H9 (cell line): ENCODE results near the gene WDFY3. TPM values are rescaled to one million over a fixed set of nuclear protein-coding genes. Genes with fewer than 3 reads are reported as not detected.

ENCODE experiments used
- DNase-seq: peaks from one replicate; pipeline ENCODE4 v3.0.0-alpha.2; 2017
- H2AFZ ChIP-seq: one replicate; pipeline ENCODE4 v1.6.1; 2013; ENCODE audit warnings: mild to moderate bottlenecking, low read length, control low read depth, moderate library complexity
- H2AK5ac ChIP-seq: 2 replicates; pipeline ENCODE4 v1.6.1; 2013; ENCODE audit warnings: low read length, control low read depth, mixed read lengths; ENCODE audit not compliant: insufficient read length
- H2BK120ac ChIP-seq: one replicate; pipeline ENCODE4 v1.6.1; 2013; ENCODE audit warnings: low read depth, mild to moderate bottlenecking, low read length, control low read depth, inconsistent platforms; ENCODE audit not compliant: poor library complexity, severe bottlenecking
- H2BK12ac ChIP-seq: 2 replicates; pipeline ENCODE4 v1.6.1; 2013; ENCODE audit warnings: low read length, control low read depth, mixed read lengths, low read depth; ENCODE audit not compliant: insufficient read length
- H2BK15ac ChIP-seq: 2 replicates; pipeline ENCODE4 v1.6.1; 2013; ENCODE audit warnings: low read depth, low read length, control low read depth
- H2BK20ac ChIP-seq: one replicate; pipeline ENCODE4 v1.6.1; 2013; ENCODE audit warnings: low read depth, mild to moderate bottlenecking, low read length, control low read depth, inconsistent platforms; ENCODE audit not compliant: poor library complexity, severe bottlenecking
- H2BK5ac ChIP-seq: 2 replicates; pipeline ENCODE4 v1.6.1; 2013; ENCODE audit warnings: low read length, control low read depth, mixed read lengths; ENCODE audit not compliant: insufficient read length
- H3K14ac ChIP-seq: 2 replicates; pipeline ENCODE4 v1.6.1; 2013; ENCODE audit warnings: low read length, control low read depth; ENCODE audit not compliant: insufficient read depth
- H3K18ac ChIP-seq: 2 replicates; pipeline ENCODE4 v1.6.1; 2013; ENCODE audit warnings: low read depth, mild to moderate bottlenecking, mixed read lengths, low read length, control low read depth; ENCODE audit not compliant: insufficient read length
- H3K23ac ChIP-seq: 2 replicates; pipeline ENCODE4 v1.6.1; 2013; ENCODE audit warnings: low read length, control low read depth, mixed read lengths, low read depth; ENCODE audit not compliant: insufficient read length
- H3K23me2 ChIP-seq: 2 replicates; pipeline ENCODE4 v1.6.1; 2013; ENCODE audit warnings: low read depth, mild to moderate bottlenecking, mixed read lengths, low read length, control low read depth; ENCODE audit not compliant: insufficient read length, poor library complexity, severe bottlenecking
- H3K27ac ChIP-seq: 2 replicates; pipeline ENCODE4 v1.5.1; 2013; ENCODE audit warnings: low read length, control low read depth, mixed read lengths, low read depth; ENCODE audit not compliant: insufficient read length
- H3K27me3 ChIP-seq: 2 replicates; pipeline ENCODE4 v1.6.1; 2013; ENCODE audit warnings: low read length, control low read depth, inconsistent platforms; ENCODE audit not compliant: insufficient read depth
- H3K4ac ChIP-seq: 2 replicates; pipeline ENCODE4 v1.6.1; 2013; ENCODE audit warnings: low read depth, mild to moderate bottlenecking, control low read depth, inconsistent platforms, low read length, moderate library complexity
- H3K4me1 ChIP-seq: 2 replicates; pipeline ENCODE4 v1.6.1; 2013; ENCODE audit warnings: low read length, control low read depth, inconsistent platforms; ENCODE audit not compliant: insufficient read depth
- H3K4me2 ChIP-seq: 2 replicates; pipeline ENCODE4 v1.6.1; 2013; ENCODE audit warnings: low read length, control low read depth, mixed read lengths; ENCODE audit not compliant: insufficient read length, insufficient read depth
- H3K56ac ChIP-seq: 2 replicates; pipeline ENCODE4 v1.6.1; 2013; ENCODE audit warnings: low read depth, mild to moderate bottlenecking, mixed read lengths, low read length, control low read depth; ENCODE audit not compliant: insufficient read length
- H3K79me1 ChIP-seq: 2 replicates; pipeline ENCODE4 v1.6.1; 2013; ENCODE audit warnings: low read depth, mild to moderate bottlenecking, moderate library complexity, low read length, control low read depth, inconsistent platforms; ENCODE audit not compliant: insufficient read depth, poor library complexity, severe bottlenecking
- H3K79me2 ChIP-seq: 2 replicates; pipeline ENCODE4 v1.6.1; 2013; ENCODE audit warnings: low read length, control low read depth, inconsistent platforms; ENCODE audit not compliant: insufficient read depth
- H3K9ac ChIP-seq: 2 replicates; pipeline ENCODE4 v1.6.1; 2013; ENCODE audit warnings: low read length, control low read depth, mixed read lengths; ENCODE audit not compliant: insufficient read length; ENCODE audit errors: extremely low read depth
- H3K9me3 ChIP-seq: one replicate; pipeline ENCODE4 v1.6.1; 2013; ENCODE audit warnings: low read depth, low read length, inconsistent platforms; ENCODE audit not compliant: control insufficient read depth
- H3T11ph ChIP-seq: one replicate; pipeline ENCODE4 v1.6.1; 2013; ENCODE audit warnings: mild to moderate bottlenecking, low read length, control low read depth, inconsistent platforms
- H4K20me1 ChIP-seq: one replicate; pipeline ENCODE4 v1.6.1; 2013; ENCODE audit not compliant: control insufficient read depth, insufficient read length, insufficient read depth
- H4K5ac ChIP-seq: 2 replicates; pipeline ENCODE4 v1.6.1; 2013; ENCODE audit warnings: low read depth, mild to moderate bottlenecking, mixed read lengths, low read length, control low read depth; ENCODE audit not compliant: insufficient read length
- H4K8ac ChIP-seq: replicated peaks from 2 replicates; pipeline ENCODE4 v1.6.1; 2013; ENCODE audit warnings: low read length, control low read depth, mixed read lengths, low read depth; ENCODE audit not compliant: insufficient read length
- H4K91ac ChIP-seq: 2 replicates; pipeline ENCODE4 v1.6.1; 2013; ENCODE audit warnings: low read depth, mild to moderate bottlenecking, moderate library complexity, mixed read lengths, low read length, control low read depth; ENCODE audit not compliant: insufficient read length
- H3K27ac Mint-ChIP-seq, 3 experiments: 2 replicates in 2 of 3; 3 replicates in 1 of 3; pipeline ENCODE4 v1.8.0; 2020 to 2021; ENCODE audit warnings: mixed read lengths in 3 of 3, mild to moderate bottlenecking in 1 of 3, moderate library complexity in 1 of 3
- H3K27me3 Mint-ChIP-seq: 2 replicates; pipeline ENCODE4 v1.8.0; 2021; ENCODE audit warnings: low read depth, mild to moderate bottlenecking, moderate library complexity, mixed read lengths
- H3K36me3 Mint-ChIP-seq, 3 experiments: 2 replicates in 2 of 3; 3 replicates in 1 of 3; pipeline ENCODE4 v1.8.0; 2020 to 2021; ENCODE audit warnings: low read depth in 3 of 3, mixed read lengths in 3 of 3; ENCODE audit not compliant: insufficient read depth in 1 of 3
- H3K4me1 Mint-ChIP-seq, 2 experiments: 2 replicates each; pipeline ENCODE4 v1.8.0; 2020; ENCODE audit warnings: mixed read lengths in 2 of 2
- H3K4me3 Mint-ChIP-seq, 2 experiments: 2 replicates in 1 of 2; 3 replicates in 1 of 2; pipeline ENCODE4 v1.8.0; 2020 to 2021; ENCODE audit warnings: mild to moderate bottlenecking in 2 of 2, mixed read lengths in 2 of 2, moderate library complexity in 1 of 2
- H3K9me3 Mint-ChIP-seq, 2 experiments: 2 replicates in 1 of 2; 3 replicates in 1 of 2; pipeline ENCODE4 v1.8.0; 2020; ENCODE audit warnings: mild to moderate bottlenecking in 2 of 2, mixed read lengths in 2 of 2, moderate library complexity in 1 of 2
- CTCF ChIP-seq: fragments of 200-600 bp; sonication (generic); conservative IDR thresholded peaks from 3 replicates; pipeline ENCODE4 v1.8.0; 2021; ENCODE audit warnings: antibody characterized with exemption, mild to moderate bottlenecking
- WGBS: extraction: QIAGEN DNeasy Blood & Tissue Kit; methylation state at CpG from one replicate; pipeline ENCODE4 v1.1.7; 2013; ENCODE audit warnings: missing lambda C conversion rate, low lambda C conversion rate, mixed read lengths; ENCODE audit not compliant: insufficient read length; ENCODE audit errors: extremely low coverage; 5-methylcytosine and 5-hydroxymethylcytosine counted together
- total RNA-seq: library from RNA; stranded (reverse); gene quantifications from 2 replicates; pipeline ENCODE4 v1.2.1, GENCODE V29; 2021

WDFY3 gene
- total RNA-seq, 1 experiment from 2014 or later: 54.6 TPM

DNA sequence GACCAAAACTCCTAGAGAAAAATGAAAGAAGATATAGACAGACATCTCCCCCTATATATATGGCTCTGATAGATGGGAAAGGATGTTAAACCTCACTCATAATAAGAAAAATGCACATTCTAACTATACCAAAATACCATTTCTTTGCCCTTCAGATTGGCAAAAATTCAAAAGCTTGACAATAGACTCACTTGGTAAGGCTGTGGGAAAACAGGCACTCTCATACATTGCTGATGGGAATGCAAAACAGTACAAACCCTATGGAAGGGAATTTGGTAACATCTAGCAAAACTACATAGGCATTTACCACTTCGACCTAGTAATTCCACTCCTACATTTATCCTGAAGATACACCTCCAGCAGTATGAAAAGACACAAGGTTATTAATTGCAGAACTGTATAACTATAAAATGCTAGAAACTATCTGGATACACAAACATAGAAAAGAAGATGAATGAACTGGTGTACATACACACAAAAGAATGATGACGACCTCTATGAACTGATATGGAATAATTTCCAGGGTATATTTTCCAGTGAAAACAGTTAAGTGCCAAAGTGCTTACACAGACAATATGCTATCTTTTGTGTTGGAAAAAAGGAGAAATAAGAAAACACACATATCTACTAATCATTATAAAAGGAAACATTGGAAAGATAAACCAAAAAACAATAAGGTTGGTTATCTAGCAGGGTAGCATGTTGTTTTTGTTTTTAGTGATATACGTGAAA is 48.5 kb downstream of the WDFY3 start:
- H3K4me3 Mint-ChIP-seq: no peak overlapping the region
- TF ChIP-seq CTCF: no peak
- no peak overlapping the region for H2BK12ac ChIP-seq
- H4K91ac ChIP-seq: no peak overlapping the region
- no peak overlapping the region for H3K4ac ChIP-seq
- H2BK15ac ChIP-seq: no peak overlapping the region
- H2AFZ ChIP-seq: no peak overlapping the region
- no peak overlapping the region for H3K23ac ChIP-seq
- H3K27ac Mint-ChIP-seq: no peak overlapping the region; a peak in 1 of 7 replicates
- no peak overlapping the region for H3K9ac ChIP-seq
- H2BK120ac ChIP-seq: no peak overlapping the region
- no peak overlapping the region for H2BK5ac ChIP-seq
- H3T11ph ChIP-seq: no peak overlapping the region
- no peaks in the 10 kb centered on the region for H3K23me2 ChIP-seq
- H3K4me1 ChIP-seq: peaks cover 4% of the 10 kb centered on the region
- WGBS: no CpG with 5 or more reads among the region's 3 CpGs
- H3K14ac ChIP-seq: no peak overlapping the region
- H2BK20ac ChIP-seq: no peak overlapping the region
- H4K8ac ChIP-seq: no peak overlapping the region
- H3K56ac ChIP-seq: no peak overlapping the region
- no peak for DNase-seq
- no peaks in the 10 kb centered on the region for H3K9me3 ChIP-seq
- H4K20me1 ChIP-seq: no peaks in the 10 kb centered on the region
- H2AK5ac ChIP-seq: no peak overlapping the region
- H3K27me3 Mint-ChIP-seq: no peaks in the 10 kb centered on the region
- H3K27me3 ChIP-seq: no peaks in the 10 kb centered on the region
- H3K79me2 ChIP-seq: peaks cover 2% of the 10 kb centered on the region; the same call in 1 of the 2 replicates
- no peaks in the 10 kb centered on the region for H3K9me3 Mint-ChIP-seq
- H3K4me2 ChIP-seq: no peak overlapping the region
- H3K4me1 Mint-ChIP-seq: peaks cover 17 to 18% of the 10 kb centered on the region in 2 experiments
- no peak overlapping the region for H3K27ac ChIP-seq
- no peaks in the 10 kb centered on the region for H3K79me1 ChIP-seq
- H4K5ac ChIP-seq: no peak overlapping the region
- no peak overlapping the region for H3K18ac ChIP-seq
- H3K36me3 Mint-ChIP-seq: peaks cover 13 to 22% (median 18%) of the 10 kb centered on the region in 3 experiments
